A673 (cell line): Measurements from ENCODE around the gene FRMD4A. TPM values are rescaled to one million over a fixed set of nuclear protein-coding genes. Genes with fewer than 3 reads are reported as not detected.

Experiments
- BruUV-seq: library from RNA; stranded (reverse); fragments of 400-500 nt; replicated peaks from 2 replicates; lab custom pipeline; 2021; lab: Mats Ljungman, UMichigan
- CTCF ChIA-PET: fragments of 300-600 bp; sonication (Branson Sonifier 250); formaldehyde crosslinking; loops from one replicate; lab custom pipeline; 2022; ENCODE audit warnings: antibody characterized with exemption; lab: Charles Lee
- POLR2A ChIA-PET: fragments of 300-600 bp; sonication (Branson Sonifier 250); formaldehyde crosslinking; loops from one replicate; lab custom pipeline; 2022; ENCODE audit warnings: antibody characterized with exemption; ENCODE audit not compliant: low non-redundant PET; lab: Charles Lee
- DNase-seq: peaks from one replicate; pipeline ENCODE4 v3.0.0-alpha.2; 2015; ENCODE audit warnings: low spot score
- H3K27ac ChIP-seq: fragments of 200-600 bp; sonication (generic); 2 replicates; pipeline ENCODE4 v1.5.1; 2016; ENCODE audit warnings: mixed run types, low read depth, mild to moderate bottlenecking, mixed read lengths, antibody characterized with exemption, low read length; ENCODE audit not compliant: poor library complexity, severe bottlenecking
- H3K27me3 ChIP-seq: fragments of 200-600 bp; sonication (generic); replicated peaks from 2 replicates; pipeline ENCODE4 v1.6.1; 2017; ENCODE audit warnings: mixed run types, low read depth, mild to moderate bottlenecking, mixed read lengths, antibody characterized with exemption, low read length; ENCODE audit not compliant: insufficient read depth, poor library complexity
- H3K36me3 ChIP-seq: fragments of 200-600 bp; sonication (generic); 2 replicates; pipeline ENCODE4 v1.6.1; 2016; ENCODE audit warnings: mixed run types, mild to moderate bottlenecking, mixed read lengths, antibody characterized with exemption, low read length; ENCODE audit not compliant: insufficient read depth, poor library complexity, severe bottlenecking
- H3K4me1 ChIP-seq: fragments of 200-600 bp; sonication (generic); 2 replicates; pipeline ENCODE4 v1.6.1; 2017; ENCODE audit warnings: mixed run types, mild to moderate bottlenecking, mixed read lengths, antibody characterized with exemption, low read length; ENCODE audit not compliant: insufficient read depth, poor library complexity, severe bottlenecking
- H3K4me3 ChIP-seq: fragments of 200-600 bp; sonication (generic); 2 replicates; pipeline ENCODE4 v1.5.1; 2016; ENCODE audit warnings: low read depth, mixed run types, mild to moderate bottlenecking, mixed read lengths, low read length; ENCODE audit not compliant: poor library complexity, severe bottlenecking
- H3K9me3 ChIP-seq: fragments of 200-600 bp; sonication (generic); 2 replicates; pipeline ENCODE4 v1.6.1; 2016; ENCODE audit warnings: mixed run types, low read depth, mild to moderate bottlenecking, mixed read lengths, antibody characterized with exemption, low read length; ENCODE audit not compliant: poor library complexity, severe bottlenecking
- EZH2 ChIP-seq: fragments of 200-600 bp; sonication (generic); IDR thresholded peaks from 2 replicates; pipeline ENCODE4 v1.6.1; 2017; ENCODE audit warnings: borderline replicate concordance, low read depth, mild to moderate bottlenecking, mixed read lengths, antibody characterized with exemption, low read length; ENCODE audit not compliant: poor library complexity, severe bottlenecking
- intact Hi-C: fragments of 100-400 bp; cut with micrococcal nuclease; formaldehyde crosslinking; loops from one replicate; pipeline ENCODE4 v1.10.0; 2022; ENCODE audit not compliant: unreplicated experiment
- total RNA-seq: library from RNA; stranded (reverse); gene quantifications from 2 replicates; pipeline ENCODE4 v1.2.3, GENCODE V29; 2021
- TF ChIP-seq, protein P1 (sequence below): fragments of 300-800, 200-600 bp; sonication (generic); conservative IDR thresholded peaks from 2 replicates; pipeline ENCODE4 v1.5.1; 2017; ENCODE audit warnings: low read depth, mild to moderate bottlenecking, antibody characterized with exemption, low read length, moderate library complexity, mixed read lengths

The FRMD4A gene
- total RNA-seq, 1 experiment from 2014 or later, result 26.3 TPM

DNA sequence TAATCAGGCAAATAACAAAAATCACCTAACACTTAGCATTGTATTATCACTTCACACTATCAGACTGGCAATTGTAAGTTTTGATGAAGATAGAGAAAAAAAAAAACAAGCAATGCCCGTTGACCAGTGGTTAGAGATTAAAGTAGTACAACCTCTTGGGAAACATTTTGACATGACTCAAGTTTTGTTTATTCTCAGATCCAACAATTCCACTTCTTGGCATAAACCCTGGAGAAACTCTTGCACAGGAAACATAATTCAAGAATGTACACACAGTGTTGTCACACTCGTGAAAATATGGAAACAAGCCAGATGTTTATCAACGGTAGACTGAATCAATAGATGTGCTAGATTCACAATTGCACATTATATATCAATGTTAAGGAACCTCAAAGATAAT lies 37.2 kb downstream of the FRMD4A start:
- Histone ChIP-seq H3K27ac (no peak overlapping the region), H3K27me3 (peaks cover 6% of the 10 kb centered on the region), H3K9me3 (peaks cover 11% of the 10 kb centered on the region), H3K36me3 (no peaks in the 10 kb centered on the region), H3K4me1 (no peaks in the 10 kb centered on the region), H3K4me3 (no peak overlapping the region)
- POLR2A ChIA-PET, result no interaction called here
- intact Hi-C loops, result no loop called here
- BruUV-seq, result no TSS peak
- TF ChIP-seq EZH2, result no peak
- TF ChIP-seq, protein P1, sequence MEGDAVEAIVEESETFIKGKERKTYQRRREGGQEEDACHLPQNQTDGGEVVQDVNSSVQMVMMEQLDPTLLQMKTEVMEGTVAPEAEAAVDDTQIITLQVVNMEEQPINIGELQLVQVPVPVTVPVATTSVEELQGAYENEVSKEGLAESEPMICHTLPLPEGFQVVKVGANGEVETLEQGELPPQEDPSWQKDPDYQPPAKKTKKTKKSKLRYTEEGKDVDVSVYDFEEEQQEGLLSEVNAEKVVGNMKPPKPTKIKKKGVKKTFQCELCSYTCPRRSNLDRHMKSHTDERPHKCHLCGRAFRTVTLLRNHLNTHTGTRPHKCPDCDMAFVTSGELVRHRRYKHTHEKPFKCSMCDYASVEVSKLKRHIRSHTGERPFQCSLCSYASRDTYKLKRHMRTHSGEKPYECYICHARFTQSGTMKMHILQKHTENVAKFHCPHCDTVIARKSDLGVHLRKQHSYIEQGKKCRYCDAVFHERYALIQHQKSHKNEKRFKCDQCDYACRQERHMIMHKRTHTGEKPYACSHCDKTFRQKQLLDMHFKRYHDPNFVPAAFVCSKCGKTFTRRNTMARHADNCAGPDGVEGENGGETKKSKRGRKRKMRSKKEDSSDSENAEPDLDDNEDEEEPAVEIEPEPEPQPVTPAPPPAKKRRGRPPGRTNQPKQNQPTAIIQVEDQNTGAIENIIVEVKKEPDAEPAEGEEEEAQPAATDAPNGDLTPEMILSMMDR, result no peak
- CTCF ChIA-PET, result no interaction called here
- no peak for DNase-seq

DNA sequence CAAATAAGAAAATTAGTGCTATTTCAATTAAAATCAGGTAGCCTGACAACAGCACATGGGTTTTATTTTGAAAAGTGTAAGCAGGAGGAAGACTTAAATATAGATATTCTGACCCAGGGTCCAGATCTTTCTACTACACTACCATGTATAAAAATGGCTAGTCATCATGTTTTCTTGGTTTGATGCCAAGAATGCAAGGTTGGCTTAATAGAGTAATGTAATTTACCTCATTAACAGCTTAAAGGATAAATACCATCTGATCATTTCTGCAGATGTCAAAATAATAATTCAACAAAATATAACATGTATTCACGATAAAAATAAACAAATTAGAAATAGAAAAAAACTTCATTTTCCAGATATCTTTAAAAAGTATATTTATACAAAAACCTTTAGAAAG lies 39.4 kb downstream of the FRMD4A start:
- ChIA-PET POLR2A (no interaction called here), CTCF (no interaction called here)
- no peak for DNase-seq
- no peak overlapping the region for H3K27ac ChIP-seq
- peaks cover 12% of the 10 kb centered on the region for H3K27me3 ChIP-seq
- H3K4me3 ChIP-seq, result no peak overlapping the region
- BruUV-seq, result no TSS peak
- no peaks in the 10 kb centered on the region for H3K36me3 ChIP-seq
- H3K9me3 ChIP-seq, result peaks cover 11% of the 10 kb centered on the region
- H3K4me1 ChIP-seq, result no peaks in the 10 kb centered on the region
- intact Hi-C loops, result no loop called here
- TF ChIP-seq EZH2, result no peak
- TF ChIP-seq, protein P1, result no peak

DNA sequence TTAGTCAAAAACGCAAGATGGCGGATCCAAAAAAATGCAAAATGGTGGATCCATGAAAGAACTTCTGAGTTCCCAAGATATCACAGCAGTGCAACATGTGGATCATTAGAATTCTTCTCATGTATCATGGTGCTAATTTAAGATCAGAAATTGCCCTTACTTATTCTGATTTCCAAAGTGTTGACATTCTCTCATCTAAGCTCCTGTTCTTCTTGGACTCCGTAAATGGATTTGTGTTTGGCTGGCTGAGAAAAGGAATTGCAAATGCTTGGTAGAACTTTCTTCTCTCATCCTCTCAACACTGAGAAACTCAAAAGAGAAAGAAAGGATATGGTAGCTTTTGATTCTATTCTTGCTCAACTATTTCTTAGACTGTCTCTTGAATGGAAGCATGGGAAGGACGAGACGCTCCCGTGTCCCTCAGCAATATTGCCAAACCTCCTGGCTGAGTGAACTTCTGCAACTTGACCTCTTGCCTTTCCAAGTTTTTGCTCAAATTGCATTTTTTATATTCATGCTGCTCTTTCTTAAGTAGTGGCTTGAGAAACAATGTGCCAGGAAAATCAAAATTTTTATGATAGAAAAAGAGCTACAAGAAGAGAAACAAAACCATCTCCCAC lies 44.7 kb downstream of the FRMD4A start:
- H3K9me3 ChIP-seq, result peaks cover 8% of the 10 kb centered on the region
- H3K27me3 ChIP-seq, result peaks cover 33% of the 10 kb centered on the region
- no peak overlapping the region for H3K4me3 ChIP-seq
- no peaks in the 10 kb centered on the region for H3K36me3 ChIP-seq
- BruUV-seq, result no TSS peak
- no peak overlapping the region for H3K27ac ChIP-seq
- POLR2A ChIA-PET, result no interaction called here
- H3K4me1 ChIP-seq, result no peaks in the 10 kb centered on the region
- no peak for TF ChIP-seq EZH2
- TF ChIP-seq, protein P1, result no peak
- intact Hi-C loops, result no loop called here
- no peak for DNase-seq
- CTCF ChIA-PET, result no interaction called here
